ENCODE data around the gene NUCB2. TPM values are rescaled to one million over a fixed set of nuclear protein-coding genes. Genes with fewer than 3 reads are reported as not detected.

Gene NUCB2
- total and polyA plus RNA-seq, 2 of the 13 experiments (the other 11 are each of a cell fraction or from before 2014, with no cell fraction given) = 54.2 to 82.4 TPM

GRCh38 chr11:17331669-17332068 is 55.1 kb downstream of the NUCB2 start:
- intact Hi-C loops (cut with micrococcal nuclease; ENCODE audit: unreplicated experiment) (no loop called here), in situ Hi-C loops (cut with HindIII; ENCODE audit: extremely low pct_ligation_motif_present, low pct_unique_long_range_greater_than_20kb) (no loop called here)
- Histone ChIP-seq H3K9me3 (ENCODE audit: low read length) (no peaks in the 10 kb centered on the region), H3K79me2 (ENCODE audit: insufficient read depth, low read length) (no peaks in the 10 kb centered on the region), H3K27ac (ENCODE audit: extremely low read length, insufficient read depth, low read length) (no peak overlapping the region), H4K20me1 (ENCODE audit: insufficient read depth, low read length) (no peaks in the 10 kb centered on the region), H3K4me3 (replicated peaks in 1 of 3; ENCODE audit: insufficient read depth in 1 of 3, low read depth in 2 of 3, low read length in 3 of 3) (no peak overlapping the region), H3K9ac (ENCODE audit: insufficient read depth, low read depth, low read length) (no peak overlapping the region), H3K36me3 (replicated peaks in 1 of 2; ENCODE audit: control insufficient read depth in 1 of 2, insufficient read depth in 2 of 2, low read length in 2 of 2) (peaks cover 1 to 3% of the 10 kb centered on the region in 2 experiments; a peak in 1 of 5 replicates), H3K27me3 (ENCODE audit: control insufficient read depth in 1 of 2, insufficient read depth in 2 of 2, low read length in 2 of 2) (no peaks in the 10 kb centered on the region), H3K4me2 (ENCODE audit: low read depth, low read length) (no peak overlapping the region), H2AFZ (ENCODE audit: low read length) (no peak overlapping the region), H3K4me1 (ENCODE audit: insufficient read depth, low read length) (no peaks in the 10 kb centered on the region)
- no peak for FAIRE-seq
- no peak for DNase-seq (ENCODE audit: low spot score)
- ATAC-seq = no peak
- POLR2A ChIA-PET = no interaction called here
- CTCF ChIA-PET (ENCODE audit: low intra/inter-chr PET ratio, low total read pairs) = no interaction called here
- no TSS peak for BruUV-seq (replicated peaks)
- 86% methylated on average over 2 of the region's 2 CpGs for WGBS (ENCODE audit: low lambda C conversion rate)
- TF ChIP-seq NR2F2 (IDR thresholded peaks at IDR 0.05; ENCODE audit: borderline replicate concordance, low read depth) = no peak

GRCh38 chr11:17333799-17334586 is 57.5 kb downstream of the NUCB2 start:
- CTCF ChIA-PET (ENCODE audit: low intra/inter-chr PET ratio, low total read pairs) = no interaction called here
- 92% methylated on average over 4 of the region's 4 CpGs for WGBS (ENCODE audit: low lambda C conversion rate)
- Histone ChIP-seq H2AFZ (ENCODE audit: low read length) (no peak overlapping the region), H3K4me2 (ENCODE audit: low read depth, low read length) (no peak overlapping the region), H3K79me2 (ENCODE audit: insufficient read depth, low read length) (no peaks in the 10 kb centered on the region), H3K9ac (ENCODE audit: insufficient read depth, low read depth, low read length) (no peak overlapping the region), H3K27ac (ENCODE audit: extremely low read length, insufficient read depth, low read length) (no peak overlapping the region), H4K20me1 (ENCODE audit: insufficient read depth, low read length) (no peaks in the 10 kb centered on the region), H3K4me3 (replicated peaks in 1 of 3; ENCODE audit: insufficient read depth in 1 of 3, low read depth in 2 of 3, low read length in 3 of 3) (no peak overlapping the region), H3K9me3 (ENCODE audit: low read length) (no peaks in the 10 kb centered on the region), H3K27me3 (ENCODE audit: control insufficient read depth in 1 of 2, insufficient read depth in 2 of 2, low read length in 2 of 2) (no peaks in the 10 kb centered on the region), H3K36me3 (replicated peaks in 1 of 2; ENCODE audit: control insufficient read depth in 1 of 2, insufficient read depth in 2 of 2, low read length in 2 of 2) (peaks cover 1 to 3% of the 10 kb centered on the region in 2 experiments; a peak in 1 of 5 replicates), H3K4me1 (ENCODE audit: insufficient read depth, low read length) (no peaks in the 10 kb centered on the region)
- POLR2A ChIA-PET = interaction anchor here (0.7 kb wide), 1 partner anchor 58 kb away, joined by 3 read pairs; no protein-coding TSS in a partner anchor
- FAIRE-seq = no peak
- BruUV-seq (replicated peaks) = no TSS peak
- intact Hi-C loops (cut with micrococcal nuclease; ENCODE audit: unreplicated experiment) (no loop called here), in situ Hi-C loops (cut with HindIII; ENCODE audit: extremely low pct_ligation_motif_present, low pct_unique_long_range_greater_than_20kb) (no loop called here)
- TF ChIP-seq ZNF501 (CRISPR knock-in tag; IDR thresholded peaks at IDR 0.05) (no peak), MEF2D (CRISPR knock-in tag; IDR thresholded peaks at IDR 0.05) (no peak), SP1 (IDR thresholded peaks at IDR 0.05) (no peak), SP1 (CRISPR knock-in tag; IDR thresholded peaks at IDR 0.05) (no peak)
- no peak for ATAC-seq
- no peak for DNase-seq (ENCODE audit: low spot score)
